SH-SY5Y (cell line): ENCODE results near the gene PPL.

Experiments used
- GATA2 ChIP-seq: IDR thresholded peaks from 2 replicates; pipeline ENCODE4 v1.6.1; 2011; ENCODE audit warnings: mild to moderate bottlenecking, low read depth, low read length
- GATA3 ChIP-seq: IDR thresholded peaks from 2 replicates; pipeline ENCODE4 v1.6.1; 2011; ENCODE audit warnings: low read depth, mild to moderate bottlenecking, low read length, moderate library complexity

PPL gene

DNA sequence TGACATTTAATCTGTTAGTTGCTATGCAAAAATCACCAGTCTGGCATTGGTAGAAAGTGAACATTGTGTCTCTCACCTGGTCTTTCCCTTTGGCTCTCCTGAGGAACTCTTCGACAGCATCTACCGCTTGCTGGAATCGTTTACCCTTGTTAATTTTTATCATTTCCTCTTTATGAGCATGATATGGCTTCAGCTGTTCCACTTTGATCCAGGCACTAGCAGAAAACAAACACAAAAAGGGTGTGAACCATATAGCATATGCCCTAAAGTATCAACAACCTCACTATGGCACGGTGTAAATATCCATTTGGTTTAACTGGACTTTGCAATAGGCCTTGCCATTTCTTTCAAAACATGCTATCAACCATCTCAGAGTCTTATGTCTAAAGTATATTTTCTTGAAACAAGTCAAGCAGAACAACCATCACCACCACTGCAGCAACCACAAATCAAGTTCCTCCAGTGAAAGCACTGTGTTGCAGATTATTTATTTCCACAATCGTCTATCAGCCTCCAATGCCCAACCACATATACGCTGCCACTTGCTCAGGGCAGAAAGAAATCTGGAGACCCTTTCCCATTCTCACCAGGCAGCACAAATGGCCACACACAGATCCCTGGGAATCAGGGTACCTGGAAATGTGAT lies 104.1 kb downstream of the PPL start:
- TF ChIP-seq GATA3 (no peak), GATA2 (no peak)
